COR-L47 (cell line): Measurements from ENCODE around the gene B9D1.

Source experiments
- DNase-seq: peaks from one replicate; lab custom pipeline; 2025; lab: John Stamatoyannopoulos, UW

The B9D1 gene

GRCh38 chr17:19338031-19338990 lies 24.2 kb downstream of the B9D1 start:
- DNase-seq = no peak

- no peak for DNase-seq
Observed at GRCh38 chr17:19337712-19338023, 24.9 kb downstream of the B9D1 start.

- DNase-seq = no peak
Observed at GRCh38 chr17:19336938-19337711, 25.4 kb downstream of the B9D1 start.

- DNase-seq = no peak
Observed at GRCh38 chr17:19335951-19336631, 26.4 kb downstream of the B9D1 start.

GRCh38 chr17:19334331-19334730 lies 28.2 kb downstream of the B9D1 start:
- no peak for DNase-seq

- DNase-seq = no peak
Observed at GRCh38 chr17:19333736-19334290, 28.7 kb downstream of the B9D1 start.

GRCh38 chr17:19333132-19333440 lies 29.4 kb downstream of the B9D1 start:
- DNase-seq = no peak

GRCh38 chr17:19332371-19333131 lies 30.0 kb downstream of the B9D1 start:
- DNase-seq = no peak

- DNase-seq = no peak
Observed at GRCh38 chr17:19331543-19332245, 30.8 kb downstream of the B9D1 start.

GRCh38 chr17:19331134-19331533 lies 31.4 kb downstream of the B9D1 start:
- DNase-seq = no peak

- DNase-seq = no peak
Observed at GRCh38 chr17:19330271-19330670, 32.3 kb downstream of the B9D1 start.

GRCh38 chr17:19329839-19330238 lies 32.7 kb downstream of the B9D1 start:
- DNase-seq = no peak

GRCh38 chr17:19329136-19329535 lies 33.4 kb downstream of the B9D1 start:
- DNase-seq = no peak

- no peak for DNase-seq
Observed at GRCh38 chr17:19328441-19329061, 34.0 kb downstream of the B9D1 start.

GRCh38 chr17:19327031-19327783 lies 35.3 kb downstream of the B9D1 start:
- DNase-seq = no peak

- DNase-seq = no peak
Observed at GRCh38 chr17:19325542-19325941, 37.0 kb downstream of the B9D1 start.

GRCh38 chr17:19322861-19323260 lies 39.7 kb downstream of the B9D1 start:
- no peak for DNase-seq

GRCh38 chr17:19322129-19322505 lies 40.4 kb downstream of the B9D1 start:
- no peak for DNase-seq

GRCh38 chr17:19321481-19322128 lies 40.9 kb downstream of the B9D1 start:
- DNase-seq = no peak
